Endothelial cell of umbilical vein (primary cell): ENCODE results near the gene THSD4. TPM values are rescaled to one million over a fixed set of nuclear protein-coding genes. Genes with fewer than 3 reads are reported as not detected.

Experiments used
- BruUV-seq: library from RNA; stranded (reverse); fragments of 400-500 nt; replicated peaks from 2 replicates; lab custom pipeline; 2021; lab: Mats Ljungman, UMichigan
- CTCF ChIA-PET: fragments of 300-600, 350-600 bp; sonication (Branson Sonifier 250); formaldehyde crosslinking; loops from one replicate; lab custom pipeline; 2021; ENCODE audit warnings: antibody characterized with exemption, inconsistent platforms; lab: Charles Lee
- POLR2A ChIA-PET: fragments of 300-600, 350-600 bp; sonication (Branson Sonifier 250); formaldehyde crosslinking; loops from one replicate; lab custom pipeline; 2021; ENCODE audit warnings: antibody characterized with exemption, inconsistent platforms; lab: Charles Lee
- DNase-seq: peaks from one replicate; pipeline ENCODE4 v3.0.0-alpha.2; 2011; ENCODE audit warnings: low read depth, low spot score
- FAIRE-seq: peaks from 2 replicates; lab custom pipeline; 2011; peaks lifted over from hg19 to GRCh38; lab: Jason Lieb, UNC
- H2AFZ ChIP-seq: 2 replicates; pipeline ENCODE4 v1.6.0; 2012; ENCODE audit warnings: low read depth, low read length, control low read depth, inconsistent platforms
- H3K27ac ChIP-seq: 2 replicates; pipeline ENCODE4 v1.5.1; 2011; ENCODE audit warnings: low read depth, mild to moderate bottlenecking, control low read depth, low read length, moderate library complexity; ENCODE audit not compliant: insufficient read depth
- H3K27me3 ChIP-seq, 2 experiments: 2 replicates each; pipeline versions ENCODE4 v1.6.0 to v1.6.1; 2011; ENCODE audit warnings: low read length in 2 of 2, mixed read lengths in 1 of 2; ENCODE audit not compliant: control insufficient read depth in 2 of 2, insufficient read depth in 2 of 2
- H3K36me3 ChIP-seq, 2 experiments: 2 replicates in 1 of 2; 3 replicates in 1 of 2; pipeline ENCODE4 v1.5.1; 2011; ENCODE audit warnings: low read length in 2 of 2, mild to moderate bottlenecking in 1 of 2, moderate library complexity in 1 of 2; ENCODE audit not compliant: control insufficient read depth in 2 of 2, insufficient read depth in 2 of 2; ENCODE audit errors: extremely low read depth in 1 of 2
- H3K4me1 ChIP-seq: 3 replicates; pipeline ENCODE4 v1.5.1; 2011; ENCODE audit warnings: mild to moderate bottlenecking, low read length; ENCODE audit not compliant: control insufficient read depth, insufficient read depth; ENCODE audit errors: extremely low read depth
- H3K4me2 ChIP-seq: 2 replicates; pipeline ENCODE4 v1.6.1; 2011; ENCODE audit warnings: low read length, control low read depth, mixed read lengths; ENCODE audit not compliant: insufficient read depth
- H3K4me3 ChIP-seq, 3 experiments: fragments of 200-600 bp in 1 of 3; sonication (generic), shearing (Covaris generic) in 1 of 3; replicated peaks in 1 of 3; 2 replicates each; pipeline ENCODE4 v1.5.1; 2011 to 2016; ENCODE audit warnings: control low read depth in 3 of 3, low read length in 3 of 3, mild to moderate bottlenecking in 2 of 3, inconsistent platforms in 1 of 3, low read depth in 1 of 3, moderate library complexity in 1 of 3; ENCODE audit not compliant: insufficient read depth in 1 of 3
- H3K79me2 ChIP-seq: 2 replicates; pipeline ENCODE4 v1.6.0; 2012; ENCODE audit warnings: low read length, inconsistent platforms; ENCODE audit not compliant: control insufficient read depth, insufficient read depth
- H3K9ac ChIP-seq: replicated peaks from 2 replicates; pipeline ENCODE3; 2011; ENCODE audit warnings: low read length, control low read depth; ENCODE audit not compliant: insufficient read depth; ENCODE audit errors: extremely low read depth
- H3K9me1 ChIP-seq: replicated peaks from 3 replicates; pipeline ENCODE4 v1.6.0; 2011; ENCODE audit warnings: mild to moderate bottlenecking, low read length; ENCODE audit not compliant: control insufficient read depth, insufficient read depth; ENCODE audit errors: extremely low read depth
- H3K9me3 ChIP-seq: replicated peaks from 2 replicates; pipeline ENCODE4 v1.5.1; 2012; ENCODE audit warnings: low read length, inconsistent platforms; ENCODE audit not compliant: control insufficient read depth, insufficient read depth
- H4K20me1 ChIP-seq: replicated peaks from 2 replicates; pipeline ENCODE3; 2011; ENCODE audit warnings: mild to moderate bottlenecking, low read length; ENCODE audit not compliant: control insufficient read depth, insufficient read depth; ENCODE audit errors: extremely low read depth
- EZH2 ChIP-seq: IDR thresholded peaks from 2 replicates; pipeline ENCODE4 v1.6.1; 2012; ENCODE audit warnings: borderline replicate concordance, low read depth, mild to moderate bottlenecking, moderate library complexity, low read length, inconsistent platforms; ENCODE audit not compliant: severe bottlenecking
- FOS ChIP-seq: IDR thresholded peaks from 2 replicates; pipeline ENCODE4 v1.6.1; 2011; ENCODE audit warnings: mild to moderate bottlenecking, low read length, moderate library complexity, borderline replicate concordance; ENCODE audit not compliant: insufficient read depth
- GATA2 ChIP-seq: IDR thresholded peaks from 2 replicates; pipeline ENCODE4 v1.7.0; 2011; ENCODE audit warnings: low read depth, mild to moderate bottlenecking, moderate library complexity, mixed read lengths, low read length; ENCODE audit not compliant: insufficient read length, insufficient read depth
- JUN ChIP-seq: IDR thresholded peaks from 2 replicates; pipeline ENCODE4 v1.6.1; 2011; ENCODE audit warnings: borderline replicate concordance, low read depth; ENCODE audit not compliant: insufficient read length, insufficient read depth
- MAX ChIP-seq: IDR thresholded peaks from 2 replicates; pipeline ENCODE4 v1.6.1; 2011; ENCODE audit not compliant: insufficient read depth, insufficient read length
- MYC ChIP-seq: IDR thresholded peaks from one replicate; pipeline ENCODE4 v1.6.1; 2011; ENCODE audit warnings: mild to moderate bottlenecking, low read depth, low read length
- POLR2A ChIP-seq: IDR thresholded peaks from 2 replicates; pipeline ENCODE4 v1.6.1; 2012; ENCODE audit warnings: low read depth, mild to moderate bottlenecking, control low read depth, low read length
- POLR2AphosphoS5 ChIP-seq: IDR thresholded peaks from 2 replicates; pipeline ENCODE4 v1.6.1; 2012; ENCODE audit warnings: low read depth, mild to moderate bottlenecking, control low read depth, low read length, moderate library complexity; ENCODE audit not compliant: insufficient read depth
- dilution Hi-C: fragments of 300-500 bp; cut with MboI; formaldehyde crosslinking; loops from one replicate; pipeline ENCODE4 v1.15.0; 2019; ENCODE audit warnings: low sequenced_read_pairs; ENCODE audit not compliant: extremely low pct_ligation_motif_present
- intact Hi-C: fragments of 100-400 bp; cut with micrococcal nuclease; formaldehyde crosslinking; loops from one replicate; pipeline ENCODE4 v1.10.0; 2022
- polyA plus RNA-seq, 4 experiments: library from polyadenylated mRNA; depleted of rRNA in 3 of 4; stranded (reverse) in 3 of 4; unstranded in 1 of 4; fragments of >200 nt; gene quantifications; 2 replicates each; pipeline versions ENCODE4 v1.2.1 to v1.2.3, GENCODE V29; 2011 to 2012; ENCODE audit warnings: missing spikeins in 1 of 4
- total RNA-seq: library from RNA; stranded (reverse); gene quantifications from 2 replicates; pipeline ENCODE4 v1.2.3, GENCODE V29; 2021
- TF ChIP-seq, protein P1 (sequence below), 2 donors: IDR thresholded peaks; 1 replicate in 1 of 2; 2 replicates in 1 of 2; pipeline ENCODE4 v1.5.1; 2011; ENCODE audit warnings: low read length in 2 of 2, mild to moderate bottlenecking in 2 of 2, moderate library complexity in 2 of 2, control low read depth in 1 of 2, inconsistent platforms in 1 of 2, low read depth in 1 of 2; ENCODE audit not compliant: insufficient read depth in 1 of 2; ENCODE audit errors: extremely low read depth in 1 of 2

Gene THSD4
- total and polyA plus RNA-seq, 2 donors (not counting 3 experiments of a cell fraction or from before 2014, with no cell fraction given): 9.9 to 25.4 TPM

DNA sequence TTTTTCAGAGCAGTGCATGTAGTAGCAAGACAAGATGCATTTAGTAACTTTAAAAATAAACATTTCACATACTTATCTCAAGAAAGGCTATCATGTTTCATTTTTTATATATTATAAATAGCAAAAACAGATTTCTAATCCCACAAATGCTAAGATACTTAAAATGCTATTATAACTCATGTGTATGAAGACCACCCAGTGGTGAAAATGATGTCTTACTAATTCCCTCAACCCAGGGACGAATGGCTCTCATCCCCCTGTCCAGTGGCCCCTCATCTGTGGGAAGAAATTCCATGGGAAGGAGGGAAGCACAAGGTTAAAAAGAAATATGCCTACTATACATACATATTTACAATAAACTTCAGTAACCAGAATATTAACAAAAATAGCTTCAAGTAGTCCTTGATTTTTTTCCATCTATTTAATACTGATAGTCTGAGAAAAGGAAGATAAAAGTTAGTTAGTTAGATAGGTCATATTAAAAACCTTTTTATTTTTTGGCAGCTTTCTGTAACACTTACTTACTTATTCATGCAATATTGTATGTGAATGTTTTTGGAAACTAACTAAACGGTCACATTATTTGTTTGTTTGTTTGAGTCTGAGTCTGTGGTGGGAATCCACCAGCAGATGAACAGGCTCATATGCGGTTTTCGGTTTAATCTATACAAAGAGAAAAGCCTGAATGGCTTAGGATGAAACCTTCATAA lies 709.9 kb downstream of the THSD4 start:
- Histone ChIP-seq H3K4me3 (no peak overlapping the region), H3K9me3 (no peaks in the 10 kb centered on the region), H3K36me3 (peaks cover 6% of the 10 kb centered on the region in 2 experiments), H3K9me1 (no peaks in the 10 kb centered on the region), H3K27ac (no peak overlapping the region), H3K4me2 (no peak overlapping the region), H2AFZ (no peak overlapping the region), H3K4me1 (no peaks in the 10 kb centered on the region), H3K79me2 (no peaks in the 10 kb centered on the region), H4K20me1 (no peaks in the 10 kb centered on the region), H3K27me3 (no peaks in the 10 kb centered on the region), H3K9ac (no peak overlapping the region)
- DNase-seq: no peak
- no peak for FAIRE-seq
- ChIA-PET POLR2A (no interaction called here), CTCF (interaction anchor here (2.0 kb wide), 1 partner anchor 12 kb away, joined by 5 read pairs; no protein-coding TSS in a partner anchor)
- dilution Hi-C loops (no loop called here), intact Hi-C loops (no loop called here)
- no peak for TF ChIP-seq MYC
- no peak for TF ChIP-seq JUN
- TF ChIP-seq GATA2: no peak
- no peak for TF ChIP-seq EZH2
- TF ChIP-seq FOS: no peak
- TF ChIP-seq POLR2AphosphoS5: no peak
- no peak for TF ChIP-seq MAX
- TF ChIP-seq, protein P1, sequence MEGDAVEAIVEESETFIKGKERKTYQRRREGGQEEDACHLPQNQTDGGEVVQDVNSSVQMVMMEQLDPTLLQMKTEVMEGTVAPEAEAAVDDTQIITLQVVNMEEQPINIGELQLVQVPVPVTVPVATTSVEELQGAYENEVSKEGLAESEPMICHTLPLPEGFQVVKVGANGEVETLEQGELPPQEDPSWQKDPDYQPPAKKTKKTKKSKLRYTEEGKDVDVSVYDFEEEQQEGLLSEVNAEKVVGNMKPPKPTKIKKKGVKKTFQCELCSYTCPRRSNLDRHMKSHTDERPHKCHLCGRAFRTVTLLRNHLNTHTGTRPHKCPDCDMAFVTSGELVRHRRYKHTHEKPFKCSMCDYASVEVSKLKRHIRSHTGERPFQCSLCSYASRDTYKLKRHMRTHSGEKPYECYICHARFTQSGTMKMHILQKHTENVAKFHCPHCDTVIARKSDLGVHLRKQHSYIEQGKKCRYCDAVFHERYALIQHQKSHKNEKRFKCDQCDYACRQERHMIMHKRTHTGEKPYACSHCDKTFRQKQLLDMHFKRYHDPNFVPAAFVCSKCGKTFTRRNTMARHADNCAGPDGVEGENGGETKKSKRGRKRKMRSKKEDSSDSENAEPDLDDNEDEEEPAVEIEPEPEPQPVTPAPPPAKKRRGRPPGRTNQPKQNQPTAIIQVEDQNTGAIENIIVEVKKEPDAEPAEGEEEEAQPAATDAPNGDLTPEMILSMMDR (IDR thresholded peaks at IDR 0.05; ENCODE audit: extremely low read depth in 1 of 2, insufficient read depth in 1 of 2, low read depth in 1 of 2, low read length in 2 of 2): no peak
- TF ChIP-seq POLR2A: no peak
- BruUV-seq: no TSS peak
